NOMO-1 (cell line): ENCODE measurements around the gene PCSK7.

Experiments used
- DNase-seq, 2 experiments: peaks; one replicate each; lab custom pipeline; 2025; ENCODE audit not compliant: unreplicated experiment in 2 of 2; lab: John Stamatoyannopoulos, UW

PCSK7 gene

DNA sequence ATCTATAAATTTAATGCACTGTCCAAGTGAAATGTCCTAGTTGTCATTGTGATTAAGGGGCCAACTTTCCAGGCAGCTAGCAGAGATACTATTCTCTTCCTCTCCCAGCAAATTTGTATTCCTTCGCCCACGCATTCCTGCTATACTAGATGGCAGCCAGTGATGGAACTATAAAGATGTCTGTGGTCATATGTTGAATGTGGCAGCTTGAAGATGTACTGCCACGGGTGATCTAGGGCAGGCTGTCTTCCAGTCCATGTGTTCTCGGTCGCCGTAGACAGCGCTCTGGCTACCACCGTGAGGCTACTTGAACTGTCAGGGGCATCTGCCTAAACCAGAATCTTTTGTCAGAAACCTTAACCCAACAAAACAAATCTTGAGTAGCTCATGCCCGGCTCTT, 61.7 kb downstream of the PCSK7 start:
- no peak for DNase-seq

DNA sequence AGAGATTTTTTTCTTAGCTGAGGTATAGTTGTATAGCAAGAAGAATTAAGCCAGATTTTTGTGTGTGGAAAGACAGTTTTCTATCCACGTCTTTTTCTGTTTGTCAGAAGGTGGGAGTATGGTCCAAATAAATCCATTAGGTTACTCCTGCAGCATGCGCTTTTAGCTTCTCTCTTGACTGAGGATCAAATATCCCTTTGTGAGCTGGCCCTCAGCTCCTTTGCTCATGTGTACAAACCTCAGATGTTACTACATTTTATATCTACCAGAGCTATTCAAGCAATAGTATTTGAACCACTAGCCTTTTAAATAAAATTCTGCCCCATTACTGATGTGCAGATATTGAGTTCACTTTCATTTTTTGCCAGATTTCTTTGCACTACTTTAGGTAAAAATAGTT, 62.1 kb downstream of the PCSK7 start:
- DNase-seq: no peak

DNA sequence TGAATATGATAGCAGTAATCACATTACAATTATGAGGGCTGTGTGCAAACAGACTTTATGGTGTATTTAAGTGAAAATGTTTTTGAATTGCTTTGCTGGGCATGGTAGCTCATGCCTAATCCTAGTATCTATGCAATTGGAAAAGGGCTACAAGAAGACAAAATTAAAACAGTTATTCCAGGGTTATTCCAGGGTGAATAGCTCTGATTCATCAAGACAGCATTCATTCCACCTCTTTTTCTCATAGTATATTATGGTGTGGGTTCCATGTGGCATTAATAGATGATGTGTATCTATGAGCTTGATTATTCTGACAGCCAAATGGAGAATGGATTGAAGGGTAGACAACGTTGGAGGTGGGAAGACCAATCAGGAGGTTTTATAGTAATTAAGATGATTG, 65.4 kb downstream of the PCSK7 start:
- no peak for DNase-seq

DNA sequence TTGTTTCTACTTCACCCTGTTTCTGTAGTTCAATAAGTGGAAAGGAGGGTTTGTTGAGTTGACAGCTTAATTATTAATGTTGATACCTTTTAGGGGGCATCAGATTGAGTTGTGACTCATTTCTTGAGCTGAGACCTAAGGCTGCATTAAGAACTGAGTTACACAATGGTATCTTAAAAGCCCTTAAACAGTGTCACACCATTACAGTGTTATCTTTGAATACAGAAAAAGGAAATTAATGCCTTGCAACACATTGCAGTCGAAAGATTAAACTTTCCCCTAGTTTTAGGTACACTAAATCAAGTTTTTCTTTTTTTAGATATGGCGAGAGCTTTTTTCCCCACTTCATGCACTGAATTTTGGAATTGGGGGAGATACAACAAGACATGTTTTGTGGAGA, 71.0 kb downstream of the PCSK7 start:
- peak in 1 of 2 experiments; percentile 37 for DNase-seq

DNA sequence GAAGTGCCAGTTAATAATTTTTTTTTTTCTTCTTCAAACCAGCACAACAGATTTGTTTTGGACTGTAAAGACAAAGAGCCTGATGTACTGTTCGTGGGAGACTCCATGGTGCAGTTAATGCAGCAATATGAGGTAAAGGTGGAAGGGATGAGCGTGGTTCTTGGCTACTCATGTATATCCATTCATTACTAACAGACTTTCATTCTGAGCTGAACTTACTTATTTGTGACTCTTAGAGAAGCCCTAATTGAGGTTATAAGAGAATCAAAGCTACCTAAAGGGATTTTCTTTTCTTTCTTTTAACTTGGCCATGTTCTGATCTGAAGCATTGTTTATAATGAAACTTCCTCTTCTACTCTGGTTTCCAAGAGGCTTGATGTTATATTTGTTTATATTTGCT, 72.0 kb downstream of the PCSK7 start:
- DNase-seq: no peak

DNA sequence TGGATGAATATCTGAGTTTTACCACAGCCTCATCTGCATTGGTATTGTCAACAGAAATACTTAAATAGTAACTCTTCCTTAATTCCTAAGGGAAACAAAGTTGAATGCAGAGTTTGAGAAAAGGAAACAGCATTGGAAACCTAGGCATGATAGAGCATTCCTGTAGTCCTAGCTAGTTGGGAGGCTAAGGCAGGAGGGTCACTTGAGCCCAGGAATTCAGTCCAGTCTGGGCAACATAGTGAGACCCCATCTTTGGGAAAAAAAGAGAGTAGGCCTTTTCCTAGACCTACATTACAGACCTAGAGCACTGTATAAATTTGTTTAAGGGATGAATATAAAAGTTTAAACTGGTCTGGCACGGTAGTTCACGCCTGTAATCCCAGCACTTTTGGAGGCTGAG, 74.4 kb downstream of the PCSK7 start:
- no peak for DNase-seq

DNA sequence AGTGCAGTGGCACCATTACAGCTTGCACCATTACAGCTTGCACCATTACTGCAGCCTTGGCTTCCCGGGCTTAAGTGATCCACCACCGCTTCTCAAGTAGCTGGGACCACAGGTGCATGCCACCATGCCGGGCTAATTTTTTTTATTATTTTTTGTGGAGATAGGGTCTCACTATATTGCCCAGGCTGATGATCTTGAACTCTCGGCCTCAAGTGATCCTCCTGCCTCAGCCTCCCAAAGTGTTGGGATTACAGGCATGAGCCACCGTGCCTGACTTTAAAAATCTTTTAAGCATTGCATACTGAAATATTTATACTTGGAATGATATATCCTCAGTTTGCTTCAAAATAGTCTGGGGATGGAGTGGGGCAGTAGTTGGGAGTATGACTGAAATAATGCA, 77.4 kb downstream of the PCSK7 start:
- no peak for DNase-seq
